SKM-1 treated with dmso at 0.1 percent for 144 hours (cell line): ENCODE results near the gene ADPGK.

Experiments
- DNase-seq: peaks from one replicate; lab custom pipeline; 2025; ENCODE audit not compliant: unreplicated experiment; lab: John Stamatoyannopoulos, UW

ADPGK gene

DNA sequence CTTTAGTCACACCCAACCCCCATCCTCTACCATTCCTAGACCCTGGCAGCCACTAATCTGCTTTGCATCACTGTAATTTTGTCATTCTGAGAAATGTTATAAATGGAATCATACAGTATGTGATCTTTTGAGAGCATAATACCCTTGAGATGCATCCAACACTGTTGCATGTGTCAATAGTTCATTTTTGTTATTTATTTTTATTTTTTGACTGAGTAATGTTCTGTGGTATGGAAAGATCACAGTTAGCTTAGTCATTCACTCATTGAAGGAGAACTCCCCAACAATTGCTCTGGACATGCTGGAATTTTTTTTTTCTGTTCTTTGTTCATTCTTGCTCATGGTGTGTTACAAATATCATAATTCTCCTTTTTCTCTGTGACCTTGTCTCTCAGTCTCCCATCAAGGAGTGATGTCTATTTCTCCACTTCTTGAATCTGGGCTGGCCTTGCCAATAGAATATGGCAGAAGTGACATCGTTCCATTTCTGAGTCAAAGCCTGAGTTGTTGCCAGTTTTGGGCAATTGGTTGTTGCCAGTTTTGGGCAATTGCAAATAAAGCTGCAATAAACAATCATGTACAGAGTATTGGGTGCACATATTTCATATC is 6.8 kb upstream of the ADPGK start:
- DNase-seq = no peak

DNA sequence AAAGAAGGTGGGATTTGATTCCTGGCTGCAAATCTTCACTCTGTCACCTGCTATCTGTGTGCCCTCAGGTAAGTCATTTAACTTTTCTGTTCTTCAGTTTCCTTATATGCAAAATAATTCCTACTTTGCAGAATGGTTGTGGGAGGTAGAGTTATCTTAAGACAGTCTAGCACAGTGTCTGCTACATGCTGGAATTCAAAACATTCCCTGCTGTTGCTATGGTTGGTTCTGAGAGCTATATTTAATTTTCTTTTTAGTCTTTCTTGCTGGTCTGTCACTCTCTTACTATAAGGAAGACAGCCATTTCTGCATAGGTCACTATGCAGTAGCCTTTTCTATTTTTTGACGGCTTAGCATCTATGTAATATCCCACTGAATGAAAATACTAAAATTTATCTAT is 4.0 kb upstream of the ADPGK start:
- no peak for DNase-seq

DNA sequence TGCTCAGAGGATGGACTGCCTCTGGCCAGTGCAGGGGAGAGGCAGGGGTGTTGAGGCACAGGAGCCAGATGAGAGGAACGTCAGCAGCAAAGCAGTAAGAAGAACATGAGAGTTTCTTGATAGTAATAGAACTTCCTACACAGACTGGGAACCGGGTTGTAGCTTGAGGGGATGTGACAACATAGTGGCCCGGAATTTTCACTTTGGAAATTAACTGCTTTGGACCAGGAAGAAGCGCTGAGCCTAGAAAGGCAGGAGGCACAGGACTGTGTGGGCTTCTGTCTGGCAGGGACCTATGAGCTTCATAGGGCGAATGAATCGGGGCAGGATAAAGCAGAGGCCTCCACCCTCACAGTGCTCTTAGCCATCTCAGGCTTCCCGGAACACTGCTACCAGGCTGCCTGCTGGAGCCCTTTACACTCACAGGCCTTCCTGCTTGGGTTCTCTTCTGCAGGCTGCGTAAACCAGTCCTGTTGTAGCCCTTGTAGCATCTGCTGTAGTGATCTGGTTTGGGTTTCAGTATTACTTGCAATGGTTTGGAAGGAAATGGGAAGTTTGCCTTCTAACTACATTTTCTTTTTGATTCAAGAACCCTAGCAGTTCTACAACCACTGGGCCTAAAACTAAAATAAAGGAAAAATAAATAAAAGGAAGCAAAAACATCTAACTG is 3.3 kb upstream of the ADPGK start:
- no peak for DNase-seq

DNA sequence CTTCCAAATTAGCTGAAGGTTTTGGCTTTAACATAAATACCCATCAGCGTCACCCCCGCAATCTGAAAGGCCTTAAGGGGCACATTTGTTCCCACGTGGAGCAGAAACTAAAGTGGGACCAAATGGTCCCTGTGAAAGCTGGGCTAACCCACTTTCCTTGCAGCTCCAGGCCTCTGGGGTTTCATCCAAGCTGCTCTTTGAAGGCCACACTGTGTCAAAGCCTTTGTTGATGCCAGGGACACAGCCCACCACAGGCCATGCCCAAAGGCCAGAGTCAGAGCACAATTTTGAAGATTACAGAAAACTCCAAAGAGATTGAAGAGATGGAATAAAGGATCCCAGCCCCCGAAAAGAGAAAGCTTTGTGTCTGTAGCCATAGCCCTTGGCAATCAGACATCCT is 2.7 kb upstream of the ADPGK start:
- no peak for DNase-seq

DNA sequence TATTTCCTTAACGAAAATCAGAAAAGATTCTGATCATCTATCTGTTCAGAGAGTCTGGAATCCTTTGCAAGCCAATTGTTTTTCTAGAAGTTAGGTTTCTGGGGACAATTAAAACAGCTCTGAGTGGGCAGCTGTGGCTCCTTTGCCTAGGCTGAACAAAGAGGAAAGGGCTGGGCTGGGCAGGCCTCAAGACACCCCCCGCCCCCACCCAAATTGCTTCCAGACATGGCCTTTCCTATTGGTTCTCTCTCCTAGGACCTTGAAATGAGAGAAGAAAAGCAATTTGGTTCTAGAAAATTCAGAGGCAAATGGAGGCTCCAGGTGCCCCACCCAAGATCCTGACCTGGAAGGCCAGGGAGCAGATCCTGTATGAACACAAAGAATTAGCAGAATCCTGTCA is 2.3 kb upstream of the ADPGK start:
- no peak for DNase-seq

DNA sequence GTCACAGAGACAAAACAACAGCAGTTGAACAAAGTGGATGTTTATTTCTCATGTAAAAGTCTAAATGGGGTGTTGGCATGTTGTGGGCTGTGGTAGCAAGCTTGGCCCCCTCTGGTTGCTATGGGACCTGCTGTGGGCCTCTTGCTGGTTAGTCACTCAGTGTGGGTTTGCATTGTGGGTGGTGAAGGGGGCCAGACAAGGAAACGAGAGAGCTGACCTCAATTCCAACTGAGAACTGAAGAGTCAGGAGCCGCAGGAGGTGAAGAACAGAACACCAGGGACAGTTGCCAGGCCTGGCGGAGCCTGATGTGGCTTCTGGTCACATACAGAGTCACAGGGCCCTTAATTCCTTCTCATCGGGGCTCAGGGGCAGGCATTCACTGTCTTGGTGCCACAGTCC is 1.9 kb upstream of the ADPGK start:
- DNase-seq = peak; percentile 28

DNA sequence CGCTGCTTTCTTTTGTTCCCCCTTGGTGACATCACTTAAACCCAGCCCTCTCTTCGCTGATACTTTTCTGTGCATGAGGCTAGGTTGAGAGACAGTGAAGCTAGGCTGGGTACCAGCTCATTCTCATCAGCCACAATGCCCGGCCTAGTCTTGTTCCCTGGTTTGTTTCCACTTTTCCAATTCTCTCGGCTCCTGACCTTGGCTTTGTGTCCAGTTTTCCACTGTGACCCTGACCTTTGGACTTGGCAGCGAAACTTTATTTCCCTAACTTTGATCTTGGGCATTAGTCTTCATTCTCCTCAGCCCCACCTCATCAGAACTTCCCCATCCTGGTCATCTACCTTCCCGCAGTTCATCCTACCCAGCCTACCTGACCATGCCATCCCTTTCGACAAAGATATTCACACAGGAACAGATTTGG is 908 bp upstream of the ADPGK start:
- DNase-seq = no peak

DNA sequence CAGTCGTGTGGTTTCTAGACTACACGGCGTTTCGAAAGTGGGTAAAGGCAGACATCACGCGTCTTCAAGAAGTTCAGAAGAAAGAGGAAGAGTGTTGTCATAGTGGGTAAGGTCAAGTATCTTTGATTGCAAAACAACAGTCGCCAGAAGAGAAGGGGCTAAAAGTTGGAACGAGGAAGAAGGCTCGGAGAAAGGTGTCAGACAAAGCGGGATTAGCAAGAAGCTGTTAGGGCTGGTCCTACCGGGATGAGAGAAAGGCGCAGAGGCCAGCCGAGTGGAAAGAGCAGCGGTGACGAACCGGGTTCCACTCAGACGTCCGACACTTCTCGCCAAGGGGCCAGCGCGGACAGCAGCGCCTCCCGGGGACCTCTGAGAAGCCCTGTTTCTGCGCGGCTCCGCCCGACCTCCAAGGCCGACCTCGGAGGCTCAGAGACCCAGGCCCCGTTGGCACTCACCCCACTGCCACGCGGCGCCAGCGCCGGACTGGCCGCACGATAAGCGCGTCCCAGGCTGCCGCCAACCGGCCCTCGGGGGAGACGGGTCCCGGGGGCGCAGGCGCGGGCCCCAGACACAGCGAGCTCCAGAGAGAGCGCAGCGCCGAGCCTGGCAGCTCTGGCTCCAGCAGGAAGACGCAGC is 436 bp downstream of the ADPGK start:
- DNase-seq = peak; percentile 99

DNA sequence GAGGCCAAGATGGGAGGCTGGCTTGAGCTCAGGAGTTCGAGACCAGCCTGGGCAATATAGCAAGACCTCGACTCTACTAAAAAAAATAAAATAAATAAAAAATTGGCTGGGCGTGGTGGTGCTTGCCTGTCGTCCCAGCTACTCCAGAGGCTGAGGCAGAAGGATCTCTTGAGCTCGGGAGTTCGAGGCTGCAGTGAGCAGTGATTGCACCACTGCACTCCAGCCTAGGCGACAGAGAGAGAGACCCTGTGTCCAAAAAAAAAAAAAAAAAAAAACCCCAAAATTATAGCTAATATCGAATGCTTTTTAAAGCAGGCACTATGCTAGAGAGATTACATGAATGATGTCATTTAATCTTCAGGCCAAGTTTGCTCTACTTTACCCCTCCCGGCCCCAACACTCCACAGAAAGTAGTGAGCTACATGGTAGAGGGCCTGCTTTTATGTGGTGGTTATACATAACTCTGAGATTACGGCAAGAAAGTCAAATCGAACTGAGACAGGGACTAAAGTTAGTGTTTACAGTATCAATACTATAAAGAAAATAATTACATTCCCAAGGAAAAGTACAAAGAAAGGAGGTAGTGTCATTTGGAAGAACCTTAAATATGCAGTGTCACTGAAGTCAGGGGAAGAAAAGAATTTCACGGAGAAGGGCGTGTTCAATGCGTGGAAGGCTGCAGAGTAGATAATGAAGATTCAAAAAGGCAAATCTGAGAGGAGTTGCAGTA is 1.1 kb downstream of the ADPGK start:
- DNase-seq = no peak

DNA sequence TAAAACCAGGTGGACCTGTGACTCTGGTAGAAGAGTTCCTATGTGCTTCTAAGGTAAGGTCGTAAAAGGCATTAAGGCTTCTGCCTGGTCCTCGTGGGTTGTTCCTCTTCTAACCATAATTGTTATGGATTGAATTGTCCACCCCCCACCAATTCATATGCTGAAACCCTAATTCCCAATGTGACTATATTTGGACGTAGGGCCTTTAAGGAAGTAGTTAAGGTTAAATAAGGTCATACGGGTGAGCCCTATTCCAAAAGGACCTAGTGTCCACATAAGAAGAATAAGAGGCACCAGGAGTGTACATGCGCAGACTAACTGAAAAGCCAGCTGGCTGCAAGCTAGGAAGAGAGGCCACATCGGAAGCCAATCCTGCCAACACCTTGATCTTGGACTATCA is 1.9 kb downstream of the ADPGK start:
- DNase-seq = peak; percentile 6

DNA sequence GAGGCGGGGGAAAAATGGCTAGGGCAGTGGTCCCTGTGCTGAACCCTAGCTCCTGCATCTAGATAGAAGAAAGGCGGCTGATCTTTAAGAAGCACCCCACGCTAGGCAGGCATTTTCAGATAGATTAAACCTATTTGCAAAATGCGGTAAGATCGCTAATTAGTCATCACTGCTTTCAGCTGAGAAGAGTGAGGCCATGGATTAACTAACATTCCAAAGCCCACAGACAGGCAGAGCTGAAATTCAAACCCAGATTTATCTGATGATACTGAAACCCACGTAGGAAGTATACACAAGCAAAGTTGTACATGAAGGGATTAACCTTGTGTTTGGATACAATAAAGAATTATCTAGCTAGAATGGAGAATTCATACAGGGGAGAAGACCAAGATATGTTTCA is 4.8 kb downstream of the ADPGK start:
- DNase-seq = no peak

DNA sequence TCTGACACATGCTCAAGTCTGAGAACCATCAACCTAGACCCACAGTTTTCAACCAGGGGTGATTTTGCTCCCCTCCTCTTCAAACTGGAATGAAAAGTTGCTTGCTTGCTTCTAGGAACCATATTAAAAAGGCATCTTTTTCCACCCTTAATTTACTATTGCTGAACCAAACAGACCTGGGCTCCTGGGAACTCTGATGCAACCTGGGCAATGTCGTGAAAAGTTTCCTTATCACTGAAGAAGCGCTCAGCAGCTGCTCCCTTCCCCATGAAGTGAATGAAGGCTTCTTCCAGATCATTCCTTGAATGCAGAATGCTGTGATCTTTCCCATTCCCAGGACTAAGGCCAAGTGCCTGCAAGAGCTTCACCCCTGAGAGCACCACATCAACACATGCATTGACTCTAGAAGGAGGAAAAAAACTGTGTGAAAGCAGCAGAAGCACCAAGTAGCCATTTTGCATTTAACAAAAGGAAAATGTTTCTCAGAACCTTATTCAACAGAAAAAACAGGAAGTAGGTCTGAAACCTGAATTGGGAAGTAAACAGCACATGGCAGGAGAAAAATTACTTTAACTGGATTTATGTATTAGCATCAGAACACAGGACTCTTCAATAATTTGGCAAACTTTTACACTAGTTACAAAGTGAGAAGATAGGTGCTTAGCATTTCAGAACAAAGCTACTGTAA is 8.7 kb downstream of the ADPGK start:
- peak; percentile 36 for DNase-seq

DNA sequence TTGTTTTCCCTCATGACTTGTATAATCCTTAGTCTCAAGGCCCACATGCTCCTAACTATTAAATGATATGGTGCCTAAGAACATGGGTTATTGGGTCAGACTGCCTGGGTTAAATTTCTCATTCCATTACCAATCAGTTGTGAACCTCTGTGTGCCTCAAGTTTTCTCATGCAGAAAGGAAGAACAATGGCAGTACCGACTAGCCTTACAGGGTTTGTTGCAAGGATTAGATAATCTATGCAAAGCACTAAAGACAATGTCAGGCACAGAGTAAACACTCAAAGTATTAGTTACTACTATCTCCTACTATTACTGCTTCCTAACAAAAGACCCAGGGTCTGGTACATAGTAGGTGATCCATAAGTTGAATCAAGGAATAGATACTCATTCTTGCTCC is 12.2 kb downstream of the ADPGK start:
- DNase-seq = no peak

DNA sequence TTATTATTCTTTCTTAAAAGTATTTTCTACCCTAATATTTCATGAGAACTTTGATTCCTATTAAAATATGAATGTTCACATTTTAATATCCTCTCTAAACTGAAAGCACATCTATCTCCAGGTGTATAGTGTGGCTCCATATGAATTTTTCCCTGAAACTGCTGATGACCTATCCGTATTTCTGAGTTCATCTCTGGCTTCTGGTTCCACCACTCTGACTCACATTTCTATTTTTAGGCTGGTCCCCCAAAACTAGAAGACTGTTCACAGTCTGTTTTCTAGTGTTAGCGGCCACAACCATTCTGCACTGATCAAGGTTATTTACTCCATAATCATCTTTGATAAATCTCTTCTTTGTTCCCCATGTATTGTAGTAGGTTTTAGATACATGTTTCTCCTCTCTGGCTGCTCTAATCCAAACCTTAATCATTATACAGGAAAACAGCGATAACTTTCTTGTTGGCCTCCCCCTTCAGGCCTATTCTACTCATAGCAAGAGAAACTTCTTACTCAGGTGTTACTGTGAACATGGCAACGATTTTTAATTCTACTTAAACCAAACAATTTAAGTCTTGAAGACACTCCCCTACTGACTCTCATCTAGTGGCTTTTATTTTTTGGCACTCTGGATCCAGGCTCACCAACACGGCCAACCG is 12.8 kb downstream of the ADPGK start:
- DNase-seq = no peak

DNA sequence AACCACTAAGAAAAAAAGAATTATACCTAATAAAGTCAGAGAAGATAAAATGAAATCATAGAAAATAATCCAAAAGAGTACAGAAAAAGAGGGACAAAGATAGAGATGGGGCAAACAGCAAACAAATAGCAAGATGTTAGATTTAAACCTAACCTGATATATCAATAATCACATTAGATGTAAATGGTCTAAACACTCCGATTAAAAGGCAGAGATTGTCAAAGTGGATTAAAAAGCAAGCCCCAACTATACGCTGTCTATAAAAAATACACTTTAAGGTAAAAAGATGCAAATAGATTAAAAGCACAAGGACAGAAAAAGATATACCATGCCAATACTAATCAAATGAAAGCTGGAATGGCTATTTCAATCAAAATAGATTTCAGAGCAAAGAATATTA is 16.8 kb downstream of the ADPGK start:
- no peak for DNase-seq

DNA sequence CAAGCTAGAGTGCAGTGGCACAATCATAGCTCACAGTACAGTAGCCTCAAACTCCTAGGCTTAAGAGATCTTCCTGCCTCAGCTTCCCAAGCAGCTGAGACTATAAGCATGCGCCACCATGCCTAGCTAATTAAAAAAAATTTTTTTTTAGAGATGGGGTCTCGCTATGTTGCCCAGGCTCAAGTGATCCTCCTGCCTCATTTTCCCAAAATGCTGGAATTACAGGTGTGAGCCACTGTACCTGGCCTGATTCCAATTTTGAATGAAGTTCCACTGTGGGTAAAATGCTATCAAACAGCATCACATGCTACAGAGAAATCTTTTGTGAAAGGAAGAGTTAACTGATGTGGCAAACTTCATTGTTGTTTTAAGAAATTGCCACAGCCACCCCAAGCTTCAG is 17.5 kb downstream of the ADPGK start:
- no peak for DNase-seq

DNA sequence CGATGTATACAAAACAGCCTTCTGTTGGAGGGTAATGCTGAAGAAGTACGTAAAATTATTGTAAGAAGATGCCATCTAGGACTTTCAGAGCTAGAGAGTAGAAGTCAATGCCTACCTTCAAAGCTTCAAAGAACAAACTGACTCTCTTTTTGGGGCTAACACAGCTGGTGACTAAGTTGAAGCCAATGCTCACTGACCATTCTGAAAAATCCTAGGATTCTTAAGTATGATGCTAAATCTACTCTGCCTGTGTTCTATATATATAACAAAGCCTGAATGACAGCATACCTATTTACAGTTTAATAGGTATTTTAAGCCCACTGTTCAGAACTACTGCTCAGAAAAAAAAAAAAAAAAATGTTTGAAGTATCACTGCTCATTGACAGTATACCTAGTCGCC is 18.9 kb downstream of the ADPGK start:
- no peak for DNase-seq

DNA sequence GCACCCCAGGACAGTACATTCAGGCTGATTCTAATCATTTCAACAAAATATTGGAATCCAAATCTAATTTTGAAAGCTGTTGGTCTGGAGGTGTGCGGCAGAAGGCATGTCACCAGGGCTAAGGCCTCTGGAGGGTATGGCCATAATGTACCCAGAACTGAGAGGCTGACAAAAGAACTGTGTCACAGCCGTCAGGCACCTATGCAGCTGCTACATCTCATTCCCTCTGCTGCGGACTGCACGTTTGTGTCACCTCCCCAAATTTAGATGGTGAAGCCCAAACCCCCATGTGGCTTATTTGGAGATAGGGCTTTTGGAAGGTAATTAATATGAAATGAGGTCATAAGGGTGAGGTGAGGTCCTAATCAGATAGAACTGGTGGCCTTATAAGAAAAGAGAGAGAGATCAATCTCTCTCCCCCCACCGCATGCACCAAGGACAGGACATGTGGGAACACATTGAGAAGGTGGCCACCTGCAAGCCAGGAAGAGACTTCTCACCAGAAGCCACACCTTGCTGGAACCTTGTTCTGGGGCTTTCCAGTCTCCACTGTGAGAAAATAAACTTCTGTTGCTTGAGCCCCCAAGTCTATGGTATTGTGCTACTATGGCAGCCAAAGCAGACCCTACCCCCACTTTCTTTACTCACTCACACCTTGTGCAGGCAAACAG is 22.8 kb downstream of the ADPGK start:
- no peak for DNase-seq

DNA sequence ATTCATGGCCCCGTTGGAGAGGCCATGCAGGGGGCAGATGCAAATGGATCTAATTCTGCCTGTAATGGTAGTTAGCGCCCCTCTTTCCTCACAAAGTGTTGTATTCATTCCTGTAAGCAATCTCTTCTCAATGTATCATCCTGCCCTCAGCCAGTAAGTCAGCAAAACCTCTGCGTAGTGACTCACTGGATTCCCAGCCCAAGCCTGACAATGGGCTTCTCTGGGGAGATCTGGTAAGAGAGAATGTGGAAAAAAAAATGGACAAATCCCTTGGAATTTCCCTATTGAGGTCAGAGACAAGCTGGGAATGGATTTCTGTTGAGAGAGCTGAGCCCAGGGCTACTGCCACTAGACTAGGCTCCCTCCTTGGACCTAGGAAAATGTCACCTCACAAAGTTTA is 25.4 kb downstream of the ADPGK start:
- no peak for DNase-seq

DNA sequence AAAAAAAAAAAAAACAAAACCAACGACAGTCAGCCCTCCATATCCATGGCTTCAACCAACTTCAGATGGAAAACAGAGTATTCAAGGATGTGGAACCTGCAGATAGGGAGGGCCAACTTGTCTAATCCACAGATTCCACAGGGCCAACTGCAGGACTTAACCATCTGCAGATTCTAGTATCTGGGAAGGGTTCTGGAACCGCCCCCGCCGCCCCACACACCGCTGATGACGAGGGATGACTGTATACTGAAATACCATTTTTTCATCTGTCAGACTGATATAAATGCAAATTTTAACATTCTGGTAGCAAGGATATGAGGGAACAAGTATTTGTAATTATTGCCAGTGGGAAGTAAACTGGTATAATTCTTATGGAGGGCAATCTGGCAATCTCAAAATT is 29.5 kb downstream of the ADPGK start:
- no peak for DNase-seq
